ENCODE results near the gene PTPN4. TPM values are rescaled to one million over a fixed set of nuclear protein-coding genes. Genes with fewer than 3 reads are reported as not detected.
A peak's percentile ranks its signal among the peaks of the same experiment; 100 is the strongest.
"Not testable (repeated sequence)": the region's sequence is repeated elsewhere in the genome, so short reads cannot be mapped to it uniquely, and the experiment has no call there.

PTPN4 gene
- total RNA-seq, 1 experiment from 2014 or later: 69.3 TPM

DNA sequence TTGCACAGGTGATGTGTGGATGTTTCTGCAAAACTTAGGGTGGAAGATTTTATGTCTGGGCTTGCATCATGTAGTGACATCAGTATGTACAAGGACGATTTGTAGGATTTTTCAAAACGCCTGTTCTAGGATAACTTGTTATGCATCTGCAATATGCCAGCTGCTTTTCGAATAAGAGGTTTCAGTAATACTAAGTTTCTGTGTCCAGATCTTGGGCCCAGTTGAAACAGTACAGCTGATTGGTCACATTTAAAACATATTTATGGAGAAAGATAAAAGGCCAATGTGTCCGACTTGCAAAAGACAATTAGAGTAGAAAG, 1.2 kb downstream of the PTPN4 start:
- peak; percentile 52 for DNase-seq (ENCODE audit: low spot score)

- DNase-seq (ENCODE audit: low spot score): peak; percentile 29
Measured at GRCh38 chr2:119764832-119765231, 5.1 kb downstream of the PTPN4 start.

GRCh38 chr2:119765433-119766002, 5.8 kb downstream of the PTPN4 start:
- no peak for DNase-seq (ENCODE audit: low spot score)

DNA sequence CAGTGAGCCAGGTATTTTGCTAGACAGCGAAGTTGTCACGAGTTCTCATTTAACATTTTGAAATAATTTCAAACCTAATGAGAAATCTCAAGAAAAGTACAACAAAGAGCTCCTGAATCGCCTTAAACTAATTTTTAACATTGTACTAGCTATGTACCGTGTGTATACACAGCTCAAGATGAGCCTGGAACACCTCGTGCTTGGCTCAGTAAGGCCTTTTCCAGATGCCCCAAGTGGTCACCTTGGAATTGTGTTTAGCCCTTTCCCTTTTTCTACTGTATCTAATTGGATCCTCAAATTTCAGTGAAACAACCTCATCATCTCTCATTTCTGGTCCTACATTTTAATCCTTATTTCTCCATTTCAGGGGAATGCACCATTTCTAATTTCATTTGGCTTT, 7.2 kb downstream of the PTPN4 start:
- no peak for DNase-seq (ENCODE audit: low spot score)

- DNase-seq (ENCODE audit: low spot score): no peak
Measured at GRCh38 chr2:119768742-119769141, 9.0 kb downstream of the PTPN4 start.

GRCh38 chr2:119769645-119770044, 9.9 kb downstream of the PTPN4 start:
- no peak for DNase-seq (ENCODE audit: low spot score)

DNA sequence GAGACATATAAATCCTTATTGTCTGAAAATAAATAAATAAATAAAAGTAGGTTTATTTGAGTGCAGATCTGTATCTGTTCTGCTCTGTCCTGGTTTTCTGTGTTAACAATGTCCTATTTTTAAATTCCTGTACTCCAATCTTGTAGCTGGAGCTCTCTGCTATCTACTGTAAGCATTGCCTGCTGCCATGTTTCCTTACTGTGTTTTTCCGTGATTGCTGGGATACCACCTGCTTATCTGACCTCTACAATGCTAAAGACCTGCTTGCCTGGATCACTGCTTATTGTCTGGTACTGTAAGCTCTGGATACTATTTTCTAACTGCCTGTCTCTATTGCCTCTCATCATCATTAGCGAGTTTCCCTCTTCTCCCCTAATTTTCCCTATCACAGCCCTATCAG, 11.6 kb downstream of the PTPN4 start:
- DNase-seq (ENCODE audit: low spot score): no peak

GRCh38 chr2:119772128-119772527, 12.4 kb downstream of the PTPN4 start:
- no peak for DNase-seq (ENCODE audit: low spot score)

DNA sequence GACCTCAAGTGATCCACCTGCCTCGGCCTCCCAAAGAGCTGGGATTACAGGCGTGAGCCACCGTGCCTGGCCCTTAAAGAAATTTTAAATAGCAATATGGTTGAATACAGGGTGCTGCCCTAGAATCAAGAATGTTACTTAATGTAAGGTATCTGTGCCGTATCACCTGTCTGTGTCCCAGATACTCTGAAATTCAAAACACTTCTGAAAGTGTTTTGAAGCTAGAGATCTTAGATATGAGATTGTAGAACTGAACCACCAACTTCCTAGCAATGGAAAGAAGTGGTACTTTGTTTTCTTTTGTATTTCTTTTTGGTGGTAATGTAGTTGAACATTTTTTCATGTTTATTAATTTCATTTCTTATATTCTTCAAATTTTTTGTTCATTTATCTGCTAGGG, 13.0 kb downstream of the PTPN4 start:
- no peak for DNase-seq (ENCODE audit: low spot score)

GRCh38 chr2:119774026-119774425, 14.3 kb downstream of the PTPN4 start:
- no peak for DNase-seq (ENCODE audit: low spot score)

DNA sequence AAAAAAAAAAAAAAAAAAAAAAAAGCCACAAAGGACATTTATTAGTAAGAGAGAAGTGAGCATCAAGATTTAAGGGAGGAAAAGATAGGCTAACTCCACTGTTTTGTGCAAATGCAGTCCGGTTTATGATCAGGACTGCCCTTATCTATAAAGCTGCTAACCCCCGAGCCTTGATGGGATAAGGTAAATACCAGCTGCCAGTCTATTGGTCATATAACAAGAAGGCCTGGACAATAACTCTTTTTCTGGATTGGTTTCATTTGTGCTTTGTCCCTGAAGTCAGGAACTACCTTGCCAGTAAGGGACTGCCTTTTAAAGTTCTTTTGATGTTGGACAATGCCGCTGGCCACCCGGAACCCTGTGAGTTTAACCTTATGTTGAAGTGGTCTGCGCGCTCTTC, 15.4 kb downstream of the PTPN4 start:
- no peak for DNase-seq (ENCODE audit: low spot score)

- DNase-seq (ENCODE audit: low spot score): no peak
Measured at GRCh38 chr2:119782308-119783027, 22.7 kb downstream of the PTPN4 start.

- no peak for DNase-seq (ENCODE audit: low spot score)
Measured at GRCh38 chr2:119784876-119785275, 25.2 kb downstream of the PTPN4 start.

DNA sequence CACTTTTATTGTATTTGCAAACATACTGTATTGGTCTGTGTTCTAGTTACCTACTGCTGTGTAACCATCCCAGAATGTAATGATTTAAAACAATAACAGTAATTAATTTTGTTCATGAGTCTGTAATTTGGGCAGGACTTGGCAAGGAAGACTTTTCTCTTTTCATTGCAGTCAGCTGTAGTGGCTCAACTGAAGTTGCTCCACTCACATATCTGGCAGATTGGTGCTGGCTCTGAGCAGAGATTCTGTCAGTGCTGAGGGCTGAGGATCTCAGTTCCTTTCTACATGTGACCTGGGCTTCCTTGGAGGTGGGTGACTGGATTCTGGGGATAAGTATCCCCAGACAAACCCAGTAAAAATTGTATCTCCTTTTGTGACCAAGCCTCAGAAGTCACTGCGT, 26.6 kb downstream of the PTPN4 start:
- DNase-seq (ENCODE audit: low spot score): no peak

DNA sequence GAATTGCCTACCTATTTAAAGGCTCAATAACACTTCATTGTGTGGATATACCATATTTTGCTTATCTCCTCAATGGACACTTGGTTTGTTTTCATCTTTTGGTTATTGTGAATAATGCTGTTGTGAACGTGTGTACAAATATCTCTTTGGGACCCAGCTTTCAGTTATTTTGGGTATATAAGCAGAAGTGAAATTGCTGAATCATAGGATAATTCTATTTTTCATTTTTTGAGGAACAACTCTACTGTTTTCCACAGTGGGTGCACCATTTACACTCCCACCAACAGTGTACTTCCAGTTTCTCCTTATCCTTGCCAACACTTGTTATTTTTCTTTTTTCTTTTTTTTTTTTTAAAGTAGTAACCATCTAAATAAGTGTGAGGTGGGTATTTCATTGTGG, 29.0 kb downstream of the PTPN4 start:
- DNase-seq (ENCODE audit: low spot score): no peak

DNA sequence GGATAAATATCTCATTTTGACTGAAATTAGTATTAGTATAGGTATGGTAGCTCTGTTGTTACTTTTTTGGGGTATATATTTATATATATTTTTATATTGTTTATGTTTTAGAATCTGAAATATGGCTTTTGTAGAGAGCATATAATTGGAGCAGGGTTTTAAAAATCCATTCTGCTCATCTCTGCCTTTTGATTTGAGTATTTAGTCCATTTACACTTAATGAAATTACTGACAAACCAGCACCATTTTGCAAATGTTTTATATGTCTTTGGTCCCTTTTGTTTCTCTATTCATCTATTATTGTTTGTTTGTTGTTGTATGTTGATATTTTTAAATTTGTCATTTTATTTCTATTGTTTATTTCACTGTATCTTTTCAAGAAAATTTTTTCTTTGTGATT, 30.7 kb downstream of the PTPN4 start:
- DNase-seq (ENCODE audit: low spot score): no peak

DNA sequence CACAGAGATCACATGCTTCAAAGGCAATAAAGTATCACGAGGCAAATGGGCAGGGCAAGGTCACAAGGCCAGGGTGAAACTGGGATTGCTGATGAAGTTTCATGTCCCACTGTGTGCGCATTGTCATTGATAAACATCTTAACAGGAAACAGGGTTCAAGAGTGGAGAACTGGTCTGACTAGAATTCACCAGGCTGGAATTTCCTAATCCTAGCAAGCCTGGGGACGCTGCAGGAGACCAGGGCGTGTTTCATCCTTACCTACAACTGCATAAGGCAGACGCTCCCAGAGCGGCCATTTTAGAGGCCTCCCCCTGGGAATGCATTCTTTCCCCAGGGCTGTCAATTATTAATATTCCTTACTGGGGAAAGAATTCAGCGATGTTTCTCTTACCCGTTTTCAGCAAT, 33.2 kb downstream of the PTPN4 start:
- no peak for DNase-seq (ENCODE audit: low spot score)

GRCh38 chr2:119794237-119794636, 34.5 kb downstream of the PTPN4 start:
- DNase-seq (ENCODE audit: low spot score): no peak

- no peak for DNase-seq (ENCODE audit: low spot score)
Measured at GRCh38 chr2:119795309-119796303, 35.9 kb downstream of the PTPN4 start.

GRCh38 chr2:119800376-119800902, 40.7 kb downstream of the PTPN4 start:
- no peak for DNase-seq (ENCODE audit: low spot score)

GRCh38 chr2:119801040-119801439, 41.3 kb downstream of the PTPN4 start:
- DNase-seq (ENCODE audit: low spot score): no peak

DNA sequence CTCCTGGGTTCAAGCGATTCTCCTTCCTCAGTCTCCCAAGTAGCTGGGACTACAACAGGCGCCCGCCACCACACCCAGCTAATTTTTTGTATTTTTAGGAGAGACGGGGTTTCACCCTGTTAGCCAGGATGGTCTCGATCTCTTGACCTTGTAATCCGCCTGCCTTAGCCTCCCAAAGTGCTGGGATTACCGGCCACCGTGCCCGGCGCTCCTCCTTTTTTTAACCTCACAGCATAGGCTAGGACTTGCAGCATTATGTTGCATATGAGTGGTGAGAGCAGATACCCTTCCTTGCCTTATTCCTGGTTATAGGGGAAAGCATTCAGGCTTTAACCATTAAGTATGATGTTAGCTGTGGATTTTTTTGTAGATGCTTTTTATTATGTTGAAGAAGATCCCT, 42.3 kb downstream of the PTPN4 start:
- DNase-seq (ENCODE audit: low spot score): not testable (repeated sequence)

All from HT-29 (cell line).